Activated naive CD4-positive, alpha-beta T cell treated with anti-CD3 and anti-CD28 coated beads, Interleukin-2, amount 10 ng/mL, durations not matched to agents 7 days and 5 days (primary cell): Measurements from ENCODE around the gene LGALS7B.
"Not testable (repeated sequence)": the region's sequence is repeated elsewhere in the genome, so short reads cannot be mapped to it uniquely, and the experiment has no call there.

Source experiments
- CTCF ChIA-PET: fragments of 350-600 bp; sonication (Branson Sonifier 250); formaldehyde crosslinking; loops from one replicate; lab custom pipeline; 2021; ENCODE audit warnings: antibody characterized with exemption; lab: Charles Lee
- DNase-seq: peaks from one replicate; pipeline ENCODE4 v3.0.0-alpha.2; 2020
- H3K27ac Mint-ChIP-seq: one replicate; pipeline ENCODE4 v1.8.0; 2021; ENCODE audit warnings: mild to moderate bottlenecking, moderate library complexity, mixed read lengths
- H3K27me3 Mint-ChIP-seq: one replicate; pipeline ENCODE4 v1.8.0; 2021; ENCODE audit warnings: mild to moderate bottlenecking, mixed read lengths
- H3K36me3 Mint-ChIP-seq: one replicate; pipeline ENCODE4 v1.8.0; 2021; ENCODE audit warnings: mixed read lengths
- H3K4me1 Mint-ChIP-seq: one replicate; pipeline ENCODE4 v1.8.0; 2021; ENCODE audit warnings: mixed read lengths
- H3K4me3 Mint-ChIP-seq: one replicate; pipeline ENCODE4 v1.8.0; 2021; ENCODE audit warnings: mild to moderate bottlenecking, moderate library complexity, mixed read lengths
- H3K9me3 Mint-ChIP-seq: one replicate; pipeline ENCODE4 v1.8.0; 2021; ENCODE audit warnings: mixed read lengths

Gene LGALS7B

GRCh38 chr19:38815059-38816001, 26.3 kb downstream of the LGALS7B start:
- no peaks in the 10 kb centered on the region for H3K4me1 Mint-ChIP-seq
- DNase-seq = no peak
- no peaks in the 10 kb centered on the region for H3K9me3 Mint-ChIP-seq
- CTCF ChIA-PET = no interaction called here
- peaks cover 19% of the 10 kb centered on the region for H3K36me3 Mint-ChIP-seq
- no peak overlapping the region for H3K27ac Mint-ChIP-seq
- H3K27me3 Mint-ChIP-seq = no peaks in the 10 kb centered on the region
- no peak overlapping the region for H3K4me3 Mint-ChIP-seq

DNA sequence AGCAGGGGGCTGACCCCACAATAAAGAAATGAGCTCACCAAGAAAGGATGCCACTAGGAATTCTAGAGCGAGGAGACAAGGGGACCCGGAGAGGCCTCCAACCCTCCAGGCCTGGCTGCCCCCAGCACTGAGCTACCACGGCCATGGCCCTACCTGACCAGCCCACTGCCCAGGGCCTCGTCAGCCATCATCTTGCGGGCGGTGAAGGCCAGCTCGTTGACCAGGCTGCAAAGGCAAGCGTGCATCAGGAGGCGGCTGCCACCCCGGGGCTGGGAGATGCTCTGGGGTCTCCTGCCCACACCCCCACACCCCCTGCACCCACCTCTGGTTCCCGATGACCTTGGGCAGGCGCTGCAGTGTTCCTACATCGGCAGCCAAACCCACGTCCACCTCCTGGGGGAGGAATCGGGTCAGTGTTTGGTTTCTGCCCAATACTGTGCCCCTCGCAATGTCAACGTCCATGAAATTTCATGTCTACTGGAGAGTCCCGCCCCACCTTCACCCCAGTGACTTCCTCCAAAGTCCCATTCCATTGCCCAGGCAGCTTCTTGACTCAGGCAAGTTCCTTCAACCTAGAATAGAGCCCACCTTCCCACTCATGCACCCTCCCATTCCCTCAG, 27.2 kb downstream of the LGALS7B start:
- Mint-ChIP-seq H3K27me3 (no peaks in the 10 kb centered on the region), H3K4me1 (no peaks in the 10 kb centered on the region), H3K9me3 (no peaks in the 10 kb centered on the region), H3K36me3 (peaks cover 23% of the 10 kb centered on the region), H3K4me3 (no peak overlapping the region), H3K27ac (no peak overlapping the region)
- CTCF ChIA-PET = no interaction called here
- no peak for DNase-seq

DNA sequence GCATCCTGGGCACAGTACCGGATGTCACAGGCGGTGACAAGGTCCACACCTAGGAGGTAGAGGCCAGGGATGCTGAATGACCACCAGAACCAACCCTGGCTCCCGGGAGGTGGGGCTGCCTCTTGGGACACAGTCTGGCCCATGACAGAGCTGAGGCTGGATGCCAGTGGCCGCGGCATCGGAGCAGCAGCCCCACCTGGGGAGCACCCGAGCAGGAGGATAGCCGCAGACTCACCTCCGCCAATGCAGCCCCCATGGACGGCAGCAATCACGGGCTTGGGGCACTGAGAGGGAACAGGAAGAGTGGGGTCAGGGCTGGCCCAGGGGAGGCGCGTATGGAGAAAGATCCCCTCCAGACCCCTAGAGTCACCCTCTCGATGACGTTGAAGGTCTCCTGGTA, 28.1 kb downstream of the LGALS7B start:
- CTCF ChIA-PET = interaction anchor here (1.4 kb wide), 1 partner anchor 21 kb away, joined by 3 read pairs; no protein-coding TSS in a partner anchor
- Mint-ChIP-seq H3K9me3 (no peaks in the 10 kb centered on the region), H3K36me3 (peaks cover 26% of the 10 kb centered on the region), H3K4me1 (no peaks in the 10 kb centered on the region), H3K27me3 (no peaks in the 10 kb centered on the region), H3K27ac (no peak overlapping the region), H3K4me3 (no peak overlapping the region)
- no peak for DNase-seq

GRCh38 chr19:38819231-38819920, 30.4 kb downstream of the LGALS7B start:
- CTCF ChIA-PET = interaction anchor here (0.6 kb wide), 2 partner anchors 10 to 78 kb away, joined by 3 read pairs; no protein-coding TSS in a partner anchor
- H3K27me3 Mint-ChIP-seq = no peaks in the 10 kb centered on the region
- no peak overlapping the region for H3K4me3 Mint-ChIP-seq
- DNase-seq = no peak
- H3K4me1 Mint-ChIP-seq = no peaks in the 10 kb centered on the region
- H3K9me3 Mint-ChIP-seq = no peaks in the 10 kb centered on the region
- H3K27ac Mint-ChIP-seq = no peak overlapping the region
- H3K36me3 Mint-ChIP-seq = peaks cover 49% of the 10 kb centered on the region

DNA sequence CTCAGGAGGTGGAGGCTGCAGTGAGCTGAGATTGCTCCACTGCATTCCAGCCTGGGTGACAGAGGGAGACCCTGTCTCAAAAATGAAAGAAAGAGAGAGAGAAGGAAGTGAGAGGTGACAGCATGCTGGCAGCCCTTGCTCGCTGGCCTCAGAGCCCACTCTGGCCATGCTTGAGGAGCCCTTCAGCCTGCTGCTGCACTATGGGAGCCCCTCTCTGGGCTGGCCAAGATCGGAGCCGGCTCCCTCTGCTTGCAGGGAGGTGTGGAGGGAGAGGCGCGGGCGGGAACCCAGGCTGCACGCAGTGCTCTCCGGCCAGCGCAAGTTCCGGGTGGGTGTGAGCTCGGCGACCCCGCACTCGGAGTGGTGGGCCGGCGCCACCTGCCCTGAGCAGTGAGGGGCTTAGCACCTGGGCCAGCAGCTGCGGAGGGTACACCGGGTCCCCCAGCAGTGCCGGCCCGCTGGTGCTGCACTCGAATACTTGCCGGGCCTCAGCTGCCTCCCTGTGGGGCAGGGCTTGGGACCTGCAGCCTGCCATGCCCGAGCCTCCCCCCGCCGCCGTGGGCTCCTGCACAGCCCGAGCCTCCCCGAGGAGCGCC, 32.3 kb downstream of the LGALS7B start:
- H3K4me1 Mint-ChIP-seq, H3K4me3 Mint-ChIP-seq, CTCF ChIA-PET, H3K27ac Mint-ChIP-seq, H3K9me3 Mint-ChIP-seq, H3K27me3 Mint-ChIP-seq, DNase-seq: not testable (repeated sequence)
- H3K36me3 Mint-ChIP-seq = peaks cover 45% of the 10 kb centered on the region

- DNase-seq, H3K27ac Mint-ChIP-seq, CTCF ChIA-PET, H3K27me3 Mint-ChIP-seq, H3K9me3 Mint-ChIP-seq, H3K4me3 Mint-ChIP-seq: not testable (repeated sequence)
- Mint-ChIP-seq H3K36me3 (peaks cover 50% of the 10 kb centered on the region), H3K4me1 (peaks cover 10% of the 10 kb centered on the region)
These were observed 36.9 kb downstream of the LGALS7B start for GRCh38 chr19:38825936-38826335.

DNA sequence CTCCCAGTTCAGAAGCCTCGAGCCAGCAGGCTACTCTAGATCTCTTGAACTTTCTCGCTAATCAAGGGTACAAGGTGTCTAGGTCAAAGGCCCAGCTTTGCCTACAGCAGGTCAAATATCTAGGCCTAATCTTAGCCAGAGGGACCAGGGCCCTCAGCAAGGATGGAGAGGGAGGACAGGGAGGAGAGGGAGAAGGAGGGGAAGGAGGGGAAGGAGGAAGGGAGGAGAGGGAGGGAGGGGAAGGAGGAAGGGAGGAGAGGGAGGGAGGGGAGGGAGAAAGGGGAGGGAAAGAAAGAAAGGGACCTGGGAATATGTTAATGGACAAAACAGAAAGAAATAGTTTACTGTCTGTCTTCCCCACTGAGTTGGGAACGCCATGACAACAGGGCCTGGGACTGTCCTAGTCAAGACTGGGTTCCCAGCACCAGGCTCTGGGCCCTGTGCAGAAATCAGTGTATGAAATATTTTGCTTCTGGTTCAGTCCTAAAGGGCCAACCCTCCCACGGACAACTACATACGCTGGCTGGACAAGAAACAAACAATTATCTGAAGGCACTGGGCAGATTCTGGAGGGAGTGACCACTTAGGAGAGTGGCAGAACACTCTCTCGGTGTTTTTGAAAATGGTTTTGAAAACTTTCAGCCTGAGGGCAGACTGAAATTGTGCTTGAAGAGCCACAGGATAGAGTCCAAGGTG, 38.0 kb downstream of the LGALS7B start:
- no peaks in the 10 kb centered on the region for H3K27me3 Mint-ChIP-seq
- no peak for DNase-seq
- H3K4me3 Mint-ChIP-seq = no peak overlapping the region
- peaks cover 53% of the 10 kb centered on the region for H3K36me3 Mint-ChIP-seq
- no peaks in the 10 kb centered on the region for H3K9me3 Mint-ChIP-seq
- no peak overlapping the region for H3K27ac Mint-ChIP-seq
- H3K4me1 Mint-ChIP-seq = peaks cover 18% of the 10 kb centered on the region
- CTCF ChIA-PET = no interaction called here

DNA sequence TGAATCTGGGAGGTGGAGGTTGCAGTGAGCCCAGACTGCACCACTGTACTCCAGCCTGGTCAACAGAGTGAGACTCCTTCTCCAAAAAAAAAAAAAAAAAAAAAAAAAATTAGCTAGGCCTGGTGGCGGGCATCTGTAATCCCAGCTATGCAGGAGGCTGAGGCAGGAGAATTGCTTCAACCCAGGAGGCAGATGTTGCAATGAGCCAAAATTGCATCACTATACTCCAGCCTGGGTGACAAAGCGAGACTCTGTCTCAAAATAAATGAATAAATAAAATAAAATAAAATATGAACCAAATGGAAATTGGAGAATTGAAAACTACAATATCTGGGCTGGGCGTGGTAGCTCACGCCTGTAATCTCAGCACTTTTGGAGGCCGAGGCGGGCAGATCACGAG, 40.2 kb downstream of the LGALS7B start:
- CTCF ChIA-PET = interaction anchor here (0.7 kb wide), 1 partner anchor 10 kb away, joined by 3 read pairs; no protein-coding TSS in a partner anchor
- not testable (repeated sequence) for H3K9me3 Mint-ChIP-seq, DNase-seq, H3K27me3 Mint-ChIP-seq, H3K27ac Mint-ChIP-seq, H3K4me3 Mint-ChIP-seq
- peaks cover 32% of the 10 kb centered on the region for H3K4me1 Mint-ChIP-seq
- peaks cover 36% of the 10 kb centered on the region for H3K36me3 Mint-ChIP-seq

DNA sequence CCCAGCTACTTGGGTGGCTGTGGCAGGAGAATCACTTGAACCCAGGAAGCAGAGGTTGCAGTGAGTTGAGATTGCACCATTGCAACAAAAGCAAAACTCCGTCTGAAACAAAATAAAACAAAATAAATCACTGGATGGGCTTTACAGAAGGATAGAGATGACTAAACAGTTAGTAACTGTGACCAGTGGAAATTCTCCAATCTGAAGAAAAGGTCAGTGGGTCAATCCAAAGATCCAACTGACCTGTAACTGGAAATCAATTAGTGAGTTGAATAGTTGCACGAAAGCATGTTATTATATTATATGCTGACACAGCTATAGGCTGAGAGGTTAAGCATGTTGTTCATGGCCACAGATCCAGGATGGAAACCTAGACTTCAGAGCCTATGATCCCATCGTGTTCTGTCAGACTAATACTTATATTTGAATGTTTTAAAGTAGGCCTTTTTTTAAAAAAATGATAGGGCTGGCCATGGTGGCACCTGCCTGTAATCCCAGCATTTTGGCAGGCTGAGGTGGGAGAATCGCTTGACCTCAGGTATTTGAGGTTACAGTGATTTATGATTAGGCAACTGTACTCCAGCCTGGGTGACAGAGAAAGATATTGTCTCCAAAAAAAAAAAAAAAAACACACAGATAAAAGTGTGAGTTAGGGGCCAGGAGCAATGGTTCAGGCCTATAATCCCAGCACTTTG, 41.2 kb downstream of the LGALS7B start:
- CTCF ChIA-PET = no interaction called here
- Mint-ChIP-seq H3K4me3 (peak overlapping the region; percentile 81), H3K9me3 (no peaks in the 10 kb centered on the region), H3K36me3 (peaks cover 32% of the 10 kb centered on the region), H3K27me3 (no peaks in the 10 kb centered on the region), H3K4me1 (peaks cover 32% of the 10 kb centered on the region), H3K27ac (peak overlapping the region; percentile 94)
- DNase-seq = no peak

DNA sequence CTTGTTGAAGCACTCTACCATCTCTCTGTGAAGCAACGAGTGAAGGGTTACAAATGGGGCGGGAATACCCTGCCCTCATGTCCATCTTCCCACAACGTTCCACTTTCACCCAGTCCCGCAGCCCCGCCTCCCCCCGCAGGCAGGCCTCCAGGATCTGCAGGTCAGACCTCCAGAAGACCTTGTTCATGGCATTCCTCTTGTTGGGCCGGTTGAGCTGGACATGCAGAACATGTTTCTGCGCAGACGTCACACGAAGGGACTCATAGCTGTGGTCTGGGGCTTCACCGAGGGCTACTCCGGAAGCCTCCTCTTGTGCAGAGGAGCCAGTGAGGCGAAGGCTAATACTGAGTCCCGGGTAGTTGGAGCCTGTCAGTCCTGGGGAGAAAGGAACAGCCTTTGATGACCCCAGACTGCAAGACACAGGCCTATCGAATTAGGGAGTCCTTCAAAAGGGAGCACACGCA, 42.2 kb downstream of the LGALS7B start:
- H3K4me1 Mint-ChIP-seq = peaks cover 32% of the 10 kb centered on the region
- H3K9me3 Mint-ChIP-seq = no peaks in the 10 kb centered on the region
- peak; percentile 49 for DNase-seq
- peak overlapping the region; percentile 81 for H3K4me3 Mint-ChIP-seq
- CTCF ChIA-PET = interaction anchor here (0.5 to 1.0 kb wide), 2 partner anchors 38 to 73 kb away, joined by 3 to 4 read pairs; no protein-coding TSS in a partner anchor
- no peaks in the 10 kb centered on the region for H3K27me3 Mint-ChIP-seq
- peaks cover 41% of the 10 kb centered on the region for H3K36me3 Mint-ChIP-seq
- peak overlapping the region; percentile 94 for H3K27ac Mint-ChIP-seq

- Mint-ChIP-seq H3K4me3 (no peak overlapping the region), H3K9me3 (no peaks in the 10 kb centered on the region), H3K27me3 (no peaks in the 10 kb centered on the region), H3K4me1 (peaks cover 32% of the 10 kb centered on the region), H3K36me3 (peaks cover 44% of the 10 kb centered on the region), H3K27ac (peak overlapping the region; percentile 3)
- CTCF ChIA-PET = no interaction called here
- DNase-seq = no peak
These were observed 44.1 kb downstream of the LGALS7B start for GRCh38 chr19:38833092-38833425.

GRCh38 chr19:38834104-38834490, 45.1 kb downstream of the LGALS7B start:
- Mint-ChIP-seq H3K4me3 (no peak overlapping the region), H3K4me1 (peaks cover 36% of the 10 kb centered on the region), H3K27me3 (no peaks in the 10 kb centered on the region), H3K9me3 (no peaks in the 10 kb centered on the region), H3K27ac (no peak overlapping the region), H3K36me3 (peaks cover 50% of the 10 kb centered on the region)
- CTCF ChIA-PET = no interaction called here
- no peak for DNase-seq

GRCh38 chr19:38834590-38834989, 45.6 kb downstream of the LGALS7B start:
- Mint-ChIP-seq H3K4me1 (peaks cover 36% of the 10 kb centered on the region), H3K27ac (no peak overlapping the region), H3K27me3 (no peaks in the 10 kb centered on the region), H3K36me3 (peaks cover 55% of the 10 kb centered on the region), H3K9me3 (no peaks in the 10 kb centered on the region), H3K4me3 (no peak overlapping the region)
- CTCF ChIA-PET = no interaction called here
- DNase-seq = no peak
